ENCODE results near the gene TCFL5. TPM values are rescaled to one million over a fixed set of nuclear protein-coding genes. Genes with fewer than 3 reads are reported as not detected.

Gene TCFL5
- total RNA-seq, 1 experiment from 2014 or later, result 15.1 TPM

GRCh38 chr20:62834967-62835730 lies 26.5 kb downstream of the TCFL5 start:
- no peaks in the 10 kb centered on the region for H3K27me3 Mint-ChIP-seq (ENCODE audit: insufficient read depth, unreplicated experiment)
- no peak overlapping the region for H3K4me3 Mint-ChIP-seq (ENCODE audit: unreplicated experiment)
- H3K36me3 ChIP-seq (ENCODE audit: control insufficient read depth, insufficient read depth, low read length), result no peaks in the 10 kb centered on the region
- CTCF ChIA-PET, result no interaction called here
- no peaks in the 10 kb centered on the region for H3K9me3 ChIP-seq
- no TSS peak for BruUV-seq (replicated peaks)
- H3K4me3 ChIP-seq (ENCODE audit: low read depth, low read length), result no peak overlapping the region
- peaks cover 4% of the 10 kb centered on the region; the same call in 1 of the 2 replicates for H3K4me1 ChIP-seq
- peaks cover 11% of the 10 kb centered on the region for H3K4me1 Mint-ChIP-seq (ENCODE audit: low read depth, unreplicated experiment)
- intact Hi-C loops (cut with micrococcal nuclease; ENCODE audit: unreplicated experiment), result no loop called here
- POLR2A ChIA-PET, result no interaction called here
- H3K9me3 Mint-ChIP-seq (ENCODE audit: unreplicated experiment), result no peaks in the 10 kb centered on the region
- DNase-seq, result peak in 1 of 2 experiments; percentile 40
- H3K36me3 Mint-ChIP-seq (ENCODE audit: insufficient read depth, unreplicated experiment), result no peaks in the 10 kb centered on the region
- no peak for TF ChIP-seq CTCF (IDR thresholded peaks at IDR 0.05; ENCODE audit: insufficient read depth in 1 of 2, low read depth in 1 of 2, low read length in 1 of 2, severe bottlenecking in 1 of 2, unreplicated experiment in 1 of 2)
- H3K27me3 ChIP-seq (replicated peaks; ENCODE audit: control insufficient read depth, insufficient read depth, low read length), result no peaks in the 10 kb centered on the region
- no peak overlapping the region for H3K27ac Mint-ChIP-seq (ENCODE audit: unreplicated experiment)

DNA sequence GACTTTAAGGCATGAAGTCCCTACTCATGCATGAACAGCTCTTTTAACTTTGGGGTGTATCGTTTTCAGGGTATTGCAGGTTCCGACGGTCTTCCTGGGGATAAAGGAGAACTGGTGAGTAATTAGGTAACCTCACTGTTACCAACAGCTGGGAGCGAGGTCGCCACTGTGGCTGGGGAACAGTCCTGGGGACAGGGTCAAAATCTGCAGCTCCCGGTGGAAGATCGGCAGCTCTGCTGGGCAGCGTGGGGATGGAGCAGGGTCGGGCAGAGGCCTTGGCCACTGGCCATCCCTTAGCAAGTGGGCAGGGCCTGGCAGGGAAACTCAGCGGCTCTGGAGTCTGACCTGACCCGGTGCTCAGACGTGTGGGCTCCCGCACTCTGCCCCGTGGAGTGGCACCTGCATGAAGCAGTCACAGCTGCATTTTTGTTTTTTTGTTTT lies 28.7 kb downstream of the TCFL5 start:
- intact Hi-C loops (cut with micrococcal nuclease; ENCODE audit: unreplicated experiment), result no loop called here
- no peaks in the 10 kb centered on the region for H3K9me3 Mint-ChIP-seq (ENCODE audit: unreplicated experiment)
- H3K36me3 ChIP-seq (ENCODE audit: control insufficient read depth, insufficient read depth, low read length), result no peaks in the 10 kb centered on the region
- no peak for TF ChIP-seq CTCF (IDR thresholded peaks at IDR 0.05; ENCODE audit: insufficient read depth in 1 of 2, low read depth in 1 of 2, low read length in 1 of 2, severe bottlenecking in 1 of 2, unreplicated experiment in 1 of 2)
- H3K27me3 Mint-ChIP-seq (ENCODE audit: insufficient read depth, unreplicated experiment), result no peaks in the 10 kb centered on the region
- H3K4me1 Mint-ChIP-seq (ENCODE audit: low read depth, unreplicated experiment), result peaks cover 11% of the 10 kb centered on the region
- ChIA-PET POLR2A (no interaction called here), CTCF (interaction anchor here (1.0 to 1.5 kb wide), 2 partner anchors 10 to 14 kb away, joined by 3 to 5 read pairs; no protein-coding TSS in a partner anchor)
- no peaks in the 10 kb centered on the region for H3K9me3 ChIP-seq
- H3K27ac Mint-ChIP-seq (ENCODE audit: unreplicated experiment), result no peak overlapping the region
- H3K4me3 ChIP-seq (ENCODE audit: low read depth, low read length), result no peak overlapping the region
- H3K36me3 Mint-ChIP-seq (ENCODE audit: insufficient read depth, unreplicated experiment), result no peaks in the 10 kb centered on the region
- DNase-seq, result no peak
- peaks cover 4% of the 10 kb centered on the region; the same call in 1 of the 2 replicates for H3K4me1 ChIP-seq
- no peaks in the 10 kb centered on the region for H3K27me3 ChIP-seq (replicated peaks; ENCODE audit: control insufficient read depth, insufficient read depth, low read length)
- BruUV-seq (replicated peaks), result no TSS peak
- no peak overlapping the region for H3K4me3 Mint-ChIP-seq (ENCODE audit: unreplicated experiment)

GRCh38 chr20:62832212-62832922 lies 29.3 kb downstream of the TCFL5 start:
- ChIA-PET CTCF (interaction anchor here (1.0 to 1.5 kb wide), 3 partner anchors 9 to 24 kb away, joined by 3 to 5 read pairs (median 3); no protein-coding TSS in a partner anchor), POLR2A (no interaction called here)
- Histone ChIP-seq H3K27me3 (replicated peaks; ENCODE audit: control insufficient read depth, insufficient read depth, low read length) (no peaks in the 10 kb centered on the region), H3K4me3 (ENCODE audit: low read depth, low read length) (no peak overlapping the region), H3K36me3 (ENCODE audit: control insufficient read depth, insufficient read depth, low read length) (no peaks in the 10 kb centered on the region), H3K9me3 (no peaks in the 10 kb centered on the region), H3K4me1 (peaks cover 4% of the 10 kb centered on the region; the same call in 1 of the 2 replicates)
- Mint-ChIP-seq H3K4me1 (ENCODE audit: low read depth, unreplicated experiment) (peaks cover 11% of the 10 kb centered on the region), H3K36me3 (ENCODE audit: insufficient read depth, unreplicated experiment) (no peaks in the 10 kb centered on the region), H3K4me3 (ENCODE audit: unreplicated experiment) (no peak overlapping the region), H3K27ac (ENCODE audit: unreplicated experiment) (no peak overlapping the region), H3K27me3 (ENCODE audit: insufficient read depth, unreplicated experiment) (no peaks in the 10 kb centered on the region), H3K9me3 (ENCODE audit: unreplicated experiment) (no peaks in the 10 kb centered on the region)
- BruUV-seq (replicated peaks), result no TSS peak
- TF ChIP-seq CTCF (IDR thresholded peaks at IDR 0.05; ENCODE audit: insufficient read depth in 1 of 2, low read depth in 1 of 2, low read length in 1 of 2, severe bottlenecking in 1 of 2, unreplicated experiment in 1 of 2), result no peak
- intact Hi-C loops (cut with micrococcal nuclease; ENCODE audit: unreplicated experiment), result no loop called here
- no peak for DNase-seq

All from Caco-2 (cell line).